Stimulated activated CD4-positive, alpha-beta T cell treated with anti-CD3 and anti-CD28 coated beads, TNF-alpha, amount 100 ng/mL, for 48 hours (primary cell): ENCODE measurements around the gene GABRD.

Experiments used
- DNase-seq, 3 donors: peaks; one replicate each; pipeline ENCODE4 v3.0.0-alpha.2; 2020; ENCODE audit warnings: low read depth in 3 of 3

The GABRD gene

DNA sequence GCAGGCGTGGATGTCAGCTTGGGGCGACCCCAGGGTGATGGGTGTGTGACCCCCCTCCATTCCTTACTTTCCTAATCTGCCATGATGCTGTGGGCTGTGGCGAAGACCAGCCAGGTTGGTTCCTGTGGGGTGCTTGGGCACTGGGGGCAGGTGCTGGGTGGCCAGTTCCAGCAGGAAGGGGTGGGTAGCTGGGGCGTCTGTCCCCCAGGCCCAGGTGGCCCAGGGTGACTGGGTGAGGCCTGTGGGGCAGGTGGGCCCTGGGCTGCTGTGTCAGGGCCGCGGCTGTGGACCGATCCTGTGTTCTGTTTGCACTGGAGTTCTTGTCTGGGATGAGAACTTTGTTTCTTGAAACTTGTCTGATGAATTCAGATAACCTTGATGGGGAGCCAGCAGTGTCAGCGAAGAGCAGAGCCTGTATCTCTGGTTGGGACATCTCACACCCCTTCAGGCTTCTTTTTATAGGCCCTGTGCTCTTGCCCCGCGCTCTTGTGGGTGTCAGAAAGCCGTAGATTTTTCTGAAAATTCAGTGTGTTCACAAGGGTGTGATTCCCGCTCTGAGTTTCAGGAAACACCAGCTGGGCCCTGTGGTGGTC lies 34.7 kb downstream of the GABRD start:
- DNase-seq = no peak

DNA sequence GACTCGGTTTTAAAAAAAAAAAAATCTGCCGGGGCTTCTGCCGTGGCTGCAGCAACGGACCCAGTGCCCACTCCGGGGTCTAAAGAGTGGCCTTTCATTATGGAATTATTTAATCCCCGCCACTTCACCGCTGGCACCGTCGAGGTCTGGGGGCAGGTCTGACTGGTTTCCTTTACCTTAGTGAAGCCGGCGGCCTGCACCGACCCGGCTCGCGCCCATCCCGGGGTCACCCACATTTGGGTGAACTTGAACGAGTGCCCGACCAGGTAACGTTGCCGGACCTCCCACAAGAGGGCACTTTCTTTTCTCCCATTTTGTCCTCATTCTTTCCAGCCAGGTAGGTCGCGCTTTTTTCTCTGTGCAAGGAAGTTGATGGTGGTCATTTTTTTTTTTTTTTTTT lies 35.4 kb downstream of the GABRD start:
- DNase-seq = no peak

DNA sequence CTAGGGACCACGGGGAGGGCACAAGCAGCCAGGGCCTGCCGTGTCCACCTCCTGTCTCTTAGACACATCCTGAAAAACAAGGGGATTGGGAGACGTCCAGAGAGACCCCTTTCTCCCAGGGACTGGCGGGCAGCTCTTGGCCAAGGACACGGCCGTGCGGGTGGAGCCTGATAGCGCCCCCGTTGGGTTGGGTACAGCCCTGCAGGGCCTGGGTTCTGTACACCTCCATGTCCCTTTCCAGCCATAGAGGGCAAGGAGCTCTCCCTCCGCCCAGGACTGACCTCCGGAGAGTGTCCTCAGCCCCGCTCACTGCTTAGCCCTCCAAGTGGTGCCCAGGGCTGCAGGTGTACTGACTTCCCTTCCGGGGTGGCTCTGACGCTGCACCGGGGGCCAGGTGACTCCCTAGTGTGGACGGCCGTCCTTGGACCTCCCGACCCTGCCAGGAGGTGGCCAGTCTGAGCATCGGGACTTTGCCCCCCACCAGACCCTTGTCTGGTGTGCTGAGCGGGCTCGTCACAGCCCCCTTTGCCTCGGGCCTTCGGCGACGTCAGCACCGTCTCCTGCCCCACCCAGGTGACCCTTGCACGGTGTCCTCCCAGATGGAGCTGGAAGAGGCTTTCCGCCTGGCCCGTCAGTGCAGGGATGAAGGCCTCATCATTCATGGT lies 36.9 kb downstream of the GABRD start:
- no peak for DNase-seq

DNA sequence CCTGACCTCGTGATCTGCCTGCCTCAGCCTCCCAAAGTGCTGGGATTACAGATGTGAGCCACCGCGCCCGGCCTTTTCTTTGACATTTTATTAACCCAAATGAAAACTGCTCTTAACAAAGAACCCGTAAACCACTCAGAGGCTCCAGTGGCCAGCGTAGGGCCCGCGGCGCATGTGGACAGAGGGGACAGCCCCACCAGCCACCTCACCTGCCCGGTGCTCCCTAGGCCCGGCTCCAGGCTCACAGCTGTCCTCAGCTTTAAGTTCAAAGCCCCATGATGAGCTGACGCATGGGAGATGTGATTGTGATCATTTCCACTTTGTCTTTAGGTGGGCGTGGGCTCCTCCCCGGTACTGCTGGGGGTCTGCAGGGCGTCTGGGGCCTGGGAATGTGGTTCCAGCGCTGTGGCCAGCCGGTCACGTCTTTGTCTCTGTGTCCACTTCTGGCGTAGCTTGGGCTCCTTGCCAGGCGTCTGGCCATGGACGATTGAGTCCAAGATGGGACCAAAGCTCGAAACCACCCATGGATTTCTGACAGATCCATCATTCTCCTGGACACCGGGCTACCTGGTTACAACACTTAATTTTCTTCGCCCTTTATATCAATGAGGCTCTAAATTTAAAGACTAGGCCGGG lies 37.9 kb downstream of the GABRD start:
- DNase-seq = no peak

DNA sequence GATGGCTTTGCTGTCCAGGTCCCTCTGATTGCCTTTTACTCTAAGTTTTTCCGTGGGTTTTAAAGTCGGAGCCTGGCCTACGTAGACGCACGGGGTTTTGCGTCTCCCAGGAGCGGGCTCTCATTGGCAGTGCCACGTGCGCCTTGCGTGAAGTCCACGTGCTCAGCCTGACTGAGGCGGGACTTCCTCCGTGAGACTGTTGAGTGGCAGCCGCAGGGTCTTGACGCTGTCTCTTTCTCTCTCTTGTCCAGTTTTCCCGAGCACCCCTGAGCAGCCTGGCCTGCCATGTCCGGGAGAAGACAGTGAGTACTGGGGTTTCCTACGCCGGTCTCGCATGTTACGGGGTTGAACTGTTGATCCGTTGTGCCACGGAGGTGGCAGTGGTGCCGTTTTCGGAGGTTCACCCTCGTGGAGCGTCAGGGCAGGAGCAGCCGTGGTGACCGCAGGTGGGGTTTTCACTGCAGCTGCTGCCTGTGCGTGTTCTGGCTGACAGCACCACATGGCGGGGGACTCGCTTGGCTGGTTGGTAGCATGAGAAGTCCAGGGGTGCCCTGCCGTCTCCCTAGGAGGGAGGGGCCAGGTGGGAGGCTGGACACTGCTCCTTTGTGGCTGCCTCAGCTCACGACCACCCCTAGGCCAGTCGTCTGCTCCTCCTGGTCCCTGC lies 40.3 kb downstream of the GABRD start:
- DNase-seq = no peak

DNA sequence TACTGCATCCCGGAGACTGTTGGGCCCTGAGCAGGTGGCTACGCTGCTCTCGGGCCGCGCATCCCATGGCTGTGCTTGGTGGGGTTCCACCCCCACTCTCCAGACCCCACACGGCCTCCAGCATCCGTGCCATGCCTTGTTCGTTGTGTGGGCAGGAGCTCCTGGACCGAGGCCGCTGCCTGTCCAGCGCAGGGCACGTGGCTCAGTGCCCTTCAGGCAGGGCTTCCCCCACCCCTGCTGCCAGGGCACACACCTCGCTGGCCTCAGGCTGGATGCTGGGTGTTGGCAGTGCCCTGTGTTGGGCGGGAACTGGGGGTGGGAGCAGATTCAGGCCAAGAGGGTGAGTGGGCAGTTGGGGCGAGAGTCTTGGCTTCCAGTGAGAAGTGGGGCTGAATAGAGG lies 40.9 kb downstream of the GABRD start:
- DNase-seq = no peak

DNA sequence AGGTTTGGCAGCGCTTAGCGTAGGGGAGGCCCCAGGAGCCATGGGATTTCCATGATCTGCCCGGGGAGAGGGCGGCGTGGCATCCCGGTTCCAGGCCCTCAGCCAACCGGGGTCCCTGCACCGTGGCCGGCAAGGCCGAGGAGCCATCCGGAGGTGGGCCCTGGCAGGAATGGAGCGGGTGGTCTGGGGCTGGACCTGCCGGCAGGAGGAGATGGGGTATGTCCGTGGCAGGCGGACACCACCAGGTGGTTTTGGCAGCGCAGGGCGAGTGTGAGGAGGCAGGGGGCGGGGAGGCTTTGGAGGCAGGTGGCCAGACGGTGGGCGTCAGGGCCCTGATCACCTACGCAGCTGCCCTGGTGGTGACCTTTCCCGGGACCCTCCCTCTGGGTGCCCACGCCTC lies 41.4 kb downstream of the GABRD start:
- no peak for DNase-seq

DNA sequence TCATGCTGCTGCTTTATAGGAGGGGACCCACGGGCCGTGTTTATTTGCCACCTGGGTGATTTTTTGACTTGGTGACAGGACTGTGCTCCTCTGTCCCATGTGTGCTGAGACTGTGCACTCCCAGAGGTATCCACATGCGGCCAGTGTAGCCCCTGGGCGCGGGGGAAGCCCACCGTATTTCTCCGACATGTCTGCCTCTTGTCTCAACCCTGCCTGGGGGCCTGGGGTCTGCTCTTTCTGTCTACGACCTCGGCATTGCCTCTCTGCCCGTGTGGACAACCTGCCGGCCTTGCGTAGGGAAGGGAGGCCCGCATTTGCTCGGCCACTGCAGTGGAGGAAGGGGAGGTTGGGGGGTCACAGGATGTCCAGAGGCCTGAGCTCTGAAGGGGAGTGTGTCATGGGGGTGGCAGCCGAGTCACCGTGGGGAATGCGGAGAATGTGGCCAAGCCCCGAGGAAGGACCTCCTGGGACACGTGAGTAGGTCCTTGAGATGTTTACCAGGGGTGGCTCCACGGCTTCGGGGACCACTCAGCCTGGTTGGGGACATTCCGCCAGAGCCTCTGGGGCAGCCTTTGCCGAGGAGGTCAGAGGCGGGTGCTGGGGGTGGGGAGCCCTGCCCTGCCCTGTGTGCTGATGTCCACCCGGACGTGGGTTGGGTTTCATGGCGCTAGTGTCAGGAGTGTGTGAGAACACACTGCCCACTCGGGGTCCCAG lies 42.1 kb downstream of the GABRD start:
- no peak for DNase-seq

DNA sequence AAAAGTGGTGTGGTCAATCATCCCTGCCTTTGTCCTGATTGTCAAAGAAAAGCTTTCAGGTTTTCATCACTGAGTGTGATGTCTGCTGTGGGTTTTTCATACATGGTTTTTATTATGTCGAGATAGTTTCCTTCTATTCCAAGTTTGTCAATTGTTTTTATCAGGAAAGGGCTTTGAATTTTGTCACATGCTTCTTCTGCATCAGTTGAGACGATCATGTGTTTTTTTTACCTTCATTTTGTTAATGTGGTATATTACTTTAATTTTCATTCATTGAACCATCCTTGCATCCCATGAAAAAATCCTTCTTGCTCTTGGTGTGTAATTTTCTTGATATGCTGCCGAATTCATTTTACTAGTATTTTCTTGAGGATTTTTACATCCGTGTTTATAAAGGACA lies 46.6 kb downstream of the GABRD start:
- no peak for DNase-seq

DNA sequence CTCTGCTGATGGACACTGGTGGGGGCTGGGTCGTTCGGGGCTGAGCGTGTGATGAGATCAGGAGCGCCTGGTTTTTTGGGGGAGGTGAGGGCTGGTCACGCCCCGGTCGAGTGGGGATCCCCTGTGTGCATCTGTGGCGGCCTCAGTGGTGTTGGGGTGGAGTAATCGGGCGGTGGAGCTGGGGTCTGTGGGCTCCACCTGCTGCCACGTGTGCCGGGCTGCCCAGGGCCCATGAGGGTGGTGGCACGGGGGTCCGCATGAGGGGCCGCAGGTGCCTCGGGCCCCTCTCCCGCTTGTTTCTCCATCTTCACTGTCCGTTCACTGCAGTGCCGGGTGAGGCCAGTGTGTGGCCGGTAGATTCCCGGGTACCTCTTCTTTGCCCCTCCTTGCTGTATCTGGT lies 48.2 kb downstream of the GABRD start:
- DNase-seq = no peak

DNA sequence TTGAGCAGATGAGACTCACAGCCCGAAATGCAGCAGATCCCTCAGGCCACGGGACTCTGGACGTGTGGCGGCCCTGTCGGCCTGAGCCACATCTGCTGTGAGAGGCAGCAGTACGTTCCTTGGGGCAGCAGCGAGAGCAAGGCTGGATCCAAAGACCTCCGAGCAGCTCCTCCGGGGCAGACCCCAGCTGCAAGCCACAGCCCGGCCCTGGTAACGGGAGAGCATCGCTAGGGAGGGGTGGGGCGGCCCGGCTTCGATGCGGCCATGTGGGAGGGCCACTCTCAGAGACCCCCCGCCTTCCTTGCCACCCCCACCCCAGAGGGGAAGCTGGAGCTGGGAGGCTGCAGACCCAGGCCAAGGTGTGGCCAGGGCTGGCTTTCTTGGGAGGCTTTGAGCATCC lies 48.8 kb downstream of the GABRD start:
- DNase-seq = no peak

DNA sequence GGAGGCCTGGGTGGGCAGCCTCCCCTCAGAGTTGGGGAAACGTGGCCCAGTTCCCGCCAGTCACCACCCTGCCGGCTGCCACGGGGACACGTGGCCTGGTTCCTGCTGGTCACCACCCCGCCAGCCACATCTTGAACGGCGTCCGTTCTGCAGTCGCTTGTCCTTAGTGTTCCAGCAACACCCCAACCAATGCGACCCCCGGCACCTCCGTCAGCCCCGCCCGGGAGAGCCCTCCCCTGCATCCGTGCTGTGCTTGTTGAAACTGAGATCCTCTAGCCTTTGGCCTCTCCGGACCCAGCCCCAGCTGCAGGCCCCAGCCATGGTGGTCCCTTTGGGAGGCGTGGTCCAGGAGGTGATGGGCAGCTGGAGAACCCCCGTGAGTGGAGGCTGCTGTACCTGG lies 49.8 kb downstream of the GABRD start:
- DNase-seq = no peak

DNA sequence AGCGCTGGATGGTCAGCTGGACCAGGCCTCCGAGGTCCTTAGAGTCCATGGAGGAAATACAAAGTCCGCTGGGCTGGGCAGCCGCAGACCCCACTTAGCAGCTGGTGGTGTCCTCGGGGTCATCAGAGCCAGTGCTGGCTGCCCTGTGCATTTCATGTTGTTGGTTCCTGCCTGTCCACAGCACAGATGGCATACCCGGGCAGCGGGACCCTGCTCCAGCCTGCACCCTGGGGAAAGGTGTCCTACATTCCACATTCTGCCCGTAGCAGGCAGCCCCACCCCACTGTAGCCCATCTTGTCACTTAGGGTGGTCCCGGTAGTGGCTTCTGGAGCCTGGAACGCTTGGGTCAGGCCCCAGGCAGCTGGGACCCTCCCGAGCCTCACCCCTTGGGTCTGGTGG lies 50.9 kb downstream of the GABRD start:
- DNase-seq = no peak

DNA sequence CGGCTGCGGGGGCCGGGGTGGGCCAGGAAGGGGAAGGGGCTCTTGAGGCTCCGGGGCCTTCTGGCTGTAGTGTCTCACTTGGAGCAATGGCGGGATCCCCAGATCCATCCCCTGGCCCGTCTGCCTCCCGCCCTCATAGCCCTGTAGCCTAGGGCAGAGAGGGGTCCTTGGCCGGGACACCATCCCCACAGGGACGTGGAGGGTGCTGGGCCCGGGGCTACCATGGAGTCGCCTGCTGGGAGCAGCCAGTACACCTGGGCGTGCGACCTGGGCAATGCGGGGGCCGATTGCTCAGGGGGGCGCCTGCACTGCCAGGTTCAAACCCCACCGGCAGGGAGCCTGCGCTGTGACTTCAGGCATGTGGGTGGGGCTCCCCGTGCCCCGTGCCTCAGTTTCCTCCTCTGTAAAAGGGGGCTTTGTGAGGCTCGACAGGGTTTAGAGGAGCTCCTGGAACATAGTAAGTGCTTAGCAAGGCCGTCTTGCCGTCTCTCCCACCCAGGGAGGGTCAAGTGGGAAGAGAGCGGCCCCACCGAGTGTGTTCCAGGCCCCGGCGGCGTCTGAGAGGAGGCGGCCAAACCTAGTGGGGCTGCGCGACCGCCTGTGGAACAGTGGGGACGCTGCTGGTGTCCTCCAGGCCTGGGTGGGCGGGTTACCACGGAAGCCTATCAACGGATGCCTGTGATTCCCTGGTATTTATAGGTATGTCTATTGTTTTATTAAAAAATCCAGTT lies 51.8 kb downstream of the GABRD start:
- DNase-seq = no peak

DNA sequence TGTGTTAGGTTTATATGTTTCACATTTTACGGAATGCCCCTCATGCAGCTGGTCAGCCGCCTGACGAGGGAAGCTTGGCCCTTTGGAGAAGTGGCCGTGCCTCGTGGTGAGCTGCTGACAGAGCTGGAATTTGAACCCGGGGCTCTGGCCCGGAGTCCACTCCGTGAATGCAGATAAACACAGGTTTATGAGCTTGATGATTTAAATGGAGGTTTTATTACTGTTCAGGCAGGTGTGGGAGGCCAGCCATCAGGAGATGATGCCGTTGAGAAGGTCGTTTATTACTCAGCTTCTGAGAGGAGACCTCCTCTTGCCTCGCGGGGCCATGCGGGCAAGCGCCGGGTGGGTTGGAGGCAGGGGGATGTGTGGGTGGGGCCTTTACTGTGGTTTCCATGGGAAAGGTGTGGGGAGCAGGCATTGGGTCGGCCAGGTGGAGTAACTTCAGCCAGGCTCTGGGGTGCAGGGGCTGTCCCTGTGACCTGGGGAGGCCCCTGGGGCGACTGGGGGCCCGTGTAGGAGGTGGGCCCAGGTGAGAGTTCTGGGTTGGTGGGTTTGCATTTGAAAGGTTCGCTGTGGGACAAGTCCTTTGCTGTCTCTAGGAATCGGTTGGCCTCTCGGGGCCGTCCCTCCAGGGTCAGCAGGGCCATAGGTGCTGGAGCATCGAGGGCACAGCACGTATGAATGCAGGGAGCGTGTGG lies 53.1 kb downstream of the GABRD start:
- no peak for DNase-seq

DNA sequence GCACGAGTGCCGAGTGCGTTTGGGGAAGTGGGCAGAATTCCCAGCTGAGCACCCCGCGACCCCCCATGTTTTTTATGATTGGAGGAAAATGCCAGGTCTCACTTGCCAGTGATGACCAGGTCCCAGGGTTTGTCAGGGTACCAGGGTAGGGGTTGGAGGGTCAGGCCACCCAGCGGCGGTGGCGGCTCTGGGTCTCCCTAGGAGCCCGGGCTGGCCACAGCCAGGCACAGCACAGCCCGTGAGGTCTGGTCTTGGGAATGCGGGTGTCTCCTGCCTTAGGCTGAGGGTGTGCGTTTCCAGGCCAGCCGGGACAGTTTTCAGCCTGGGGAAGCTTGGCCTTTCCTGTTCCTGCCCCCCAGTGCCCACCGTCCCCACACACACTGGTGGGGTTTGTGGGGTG lies 53.7 kb downstream of the GABRD start:
- no peak for DNase-seq

DNA sequence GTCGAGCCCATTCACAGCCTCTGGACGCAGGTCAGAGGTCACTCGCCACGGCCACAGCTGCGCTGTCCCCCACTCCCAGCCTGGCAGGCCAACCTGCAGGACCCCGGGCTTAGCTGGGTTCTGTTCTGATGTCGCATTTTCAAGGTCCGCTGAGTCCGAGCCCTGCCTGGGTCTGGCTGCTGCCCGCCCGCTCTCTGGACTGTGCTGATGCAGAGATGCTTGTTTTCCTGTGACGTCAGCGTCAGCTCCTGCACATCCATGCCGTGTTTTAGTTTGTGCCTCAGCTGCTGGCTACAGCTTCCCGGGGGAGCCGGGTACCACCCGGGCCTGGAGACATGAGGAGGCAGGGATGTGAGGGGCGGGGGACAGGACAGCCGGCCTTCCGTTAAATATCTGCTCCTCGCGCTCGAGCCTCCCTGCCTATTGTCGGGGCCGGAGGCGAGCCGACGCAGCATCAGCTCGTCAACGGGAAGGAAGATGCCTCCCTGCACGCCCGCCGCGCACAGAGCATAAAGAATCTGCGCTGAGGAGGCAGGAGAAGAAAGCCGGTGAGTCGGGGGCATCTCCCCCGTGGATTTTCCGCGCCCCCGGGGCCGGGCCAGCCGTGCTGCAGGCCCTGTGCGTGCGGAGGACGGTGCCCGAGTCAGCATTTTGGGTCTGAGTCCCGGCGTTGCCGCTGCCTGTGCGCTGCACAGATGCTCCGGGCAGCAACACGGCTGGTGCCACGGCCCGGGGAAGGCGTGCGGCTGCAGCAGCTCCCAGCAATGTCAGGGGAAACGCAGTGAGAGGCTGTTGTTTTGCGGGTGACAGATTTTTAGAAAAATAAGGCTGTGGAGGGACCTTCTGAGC lies 54.5 kb downstream of the GABRD start:
- DNase-seq = no peak

DNA sequence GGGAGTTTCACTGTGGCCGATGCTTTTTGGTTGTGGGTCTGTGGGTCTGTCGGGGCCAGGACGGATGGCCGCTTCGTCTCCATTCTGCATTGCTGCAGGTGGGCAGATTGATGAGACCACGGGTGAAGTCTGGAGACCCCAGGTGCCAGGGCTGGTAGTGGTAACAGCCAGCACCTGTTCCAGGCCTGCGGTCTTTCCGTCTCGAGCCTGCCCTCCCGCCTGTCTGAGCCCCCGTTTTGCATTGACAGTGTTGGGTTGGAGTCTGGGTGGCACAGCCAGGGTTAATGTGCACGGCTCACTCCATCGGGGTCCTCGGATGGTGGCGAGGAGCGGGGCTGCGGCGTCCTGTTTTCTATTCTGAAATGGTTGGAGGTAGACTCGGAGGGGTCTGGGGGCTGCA lies 55.3 kb downstream of the GABRD start:
- DNase-seq = no peak

DNA sequence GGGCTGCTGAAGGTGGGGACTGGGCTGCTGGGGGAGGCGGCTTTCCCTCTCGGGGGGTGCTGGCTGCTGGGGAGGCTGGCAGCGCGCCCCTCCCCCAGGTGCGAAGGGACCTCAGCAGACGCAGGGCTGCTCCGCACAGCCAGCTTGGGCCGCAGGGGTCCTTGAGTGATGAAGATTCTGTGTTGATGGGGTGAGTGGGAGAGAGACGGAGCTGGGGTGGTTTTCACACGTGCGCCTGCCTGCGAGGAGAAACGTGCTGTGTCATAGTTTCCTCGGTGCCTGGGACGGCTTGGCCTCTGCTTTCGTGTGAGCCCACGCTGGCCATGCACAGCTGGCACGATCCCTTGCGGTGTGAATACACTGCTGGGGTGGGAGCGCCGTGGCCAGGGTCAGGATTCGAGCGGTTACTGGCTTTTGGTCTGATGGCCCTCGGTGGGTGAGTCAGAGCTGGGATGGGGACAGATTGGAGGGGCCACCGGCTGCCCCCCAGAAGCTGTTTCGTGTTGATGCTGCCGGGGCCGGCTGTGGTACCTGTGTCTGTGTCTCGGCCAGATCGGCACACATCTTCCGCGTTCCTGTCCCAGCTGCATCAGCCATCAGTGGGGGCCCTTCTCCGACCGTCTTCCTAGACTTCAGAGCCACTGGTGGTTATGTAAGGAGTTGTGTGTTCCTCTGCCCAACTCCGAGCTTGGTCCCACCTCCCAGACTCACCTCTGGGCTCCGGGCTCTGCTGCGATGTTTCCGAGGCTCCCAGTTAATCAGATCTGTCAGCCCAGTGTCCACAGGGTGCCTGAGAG lies 56.0 kb downstream of the GABRD start:
- no peak for DNase-seq
